Heart left ventricle (tissue), 16 donors: Measurements from ENCODE around the gene AFF3. TPM values are rescaled to one million over a fixed set of nuclear protein-coding genes. Genes with fewer than 3 reads are reported as not detected.
"Not testable (repeated sequence)": the region's sequence is repeated elsewhere in the genome, so short reads cannot be mapped to it uniquely, and the experiment has no call there.

ENCODE experiments used
- ATAC-seq, 4 donors: fragments of 200-7000 bp; cut with Tn5 transposase; one replicate each; pipeline ENCODE4 v1.9.1; 2020 to 2022; ENCODE audit warnings: moderate library complexity in 4 of 4, mild to moderate bottlenecking in 3 of 4, moderate number of reproducible peaks in 1 of 4
- DNase-seq, 5 donors: peaks; one replicate each; pipeline ENCODE4 v3.0.0-alpha.2; 2020
- H3K27ac ChIP-seq, 12 donors: fragments of 200-600 bp; sonication (generic) in 4 of 12; one replicate each; pipeline versions ENCODE4 v1.5.0 to v1.8.0; 2016 to 2022; ENCODE audit warnings: mild to moderate bottlenecking in 2 of 12
- H3K27me3 ChIP-seq, 9 donors: fragments of 200-600 bp; sonication (generic) in 2 of 9; one replicate each; pipeline versions ENCODE4 v1.5.1 to v1.8.0; 2016 to 2022; ENCODE audit warnings: mild to moderate bottlenecking in 3 of 9
- H3K36me3 ChIP-seq, 9 donors: fragments of 200-600 bp; sonication (generic) in 2 of 9; one replicate each; pipeline versions ENCODE4 v1.5.0 to v1.8.0; 2018 to 2022; ENCODE audit warnings: mild to moderate bottlenecking in 2 of 9
- H3K4me1 ChIP-seq, 12 donors: fragments of 200-600 bp; sonication (generic) in 4 of 12; one replicate each; pipeline versions ENCODE4 v1.5.0 to v1.8.0; 2016 to 2022; ENCODE audit warnings: mild to moderate bottlenecking in 3 of 12
- H3K4me3 ChIP-seq, 12 donors: fragments of 200-600 bp; sonication (generic) in 4 of 12; one replicate each; pipeline versions ENCODE4 v1.5.0 to v1.8.0; 2017 to 2022; ENCODE audit warnings: mild to moderate bottlenecking in 9 of 12, moderate library complexity in 4 of 12
- H3K9me3 ChIP-seq, 12 donors: fragments of 200-600 bp; sonication (generic) in 4 of 12; one replicate each; pipeline versions ENCODE4 v1.5.0 to v1.8.0; 2016 to 2022; ENCODE audit warnings: mild to moderate bottlenecking in 1 of 12
- POLR2A ChIP-seq, 2 donors: fragments of 450-650 bp; IDR thresholded peaks; one replicate each; pipeline ENCODE4 v1.6.1; 2017; ENCODE audit warnings: antibody characterized with exemption in 2 of 2, mild to moderate bottlenecking in 2 of 2, moderate library complexity in 2 of 2
- WGBS, 4 donors: extraction: QIAGEN DNeasy Blood & Tissue Kit in 2 of 4; methylation state at CpG; one replicate each; pipeline versions ENCODE4 v1.1.5 to v1.1.7; 2013 to 2018; 5-methylcytosine and 5-hydroxymethylcytosine counted together
- intact Hi-C, 10 donors: fragments of 100-400 bp; cut with DNase I; formaldehyde crosslinking; loops; one replicate each; pipeline versions ENCODE4 v1.11.1 to v1.14.2; 2022
- polyA plus RNA-seq, 2 donors: library from polyadenylated mRNA; stranded (reverse); fragments of 200-250 nt; gene quantifications; one replicate each; pipeline ENCODE4 v1.2.3, GENCODE V29; 2013
- total RNA-seq, 9 donors: library from RNA; depleted of rRNA in 2 of 9; stranded (reverse); fragments of >200 nt in 2 of 9; fragmentation: NEBNext Ultra II Directional in 3 of 9; extraction: Animal tissue kit (Norgen Biotek cat#: 25700) in 3 of 9; gene quantifications; one replicate each; pipeline versions ENCODE4 v1.1.0 to v1.2.4, GENCODE V29; 2016 to 2023
- TF ChIP-seq, protein P1 (sequence below), 12 donors: fragments of 200-600 bp; sonication (generic) in 4 of 12; IDR thresholded peaks; one replicate each; pipeline versions ENCODE4 v1.5.0 to v1.8.0; 2018 to 2022; ENCODE audit warnings: antibody characterized with exemption in 12 of 12, mild to moderate bottlenecking in 5 of 12
- donor health status: ischemic (EF 13 %, LVEDD 7.1; RV severe dilation, severe dysfunction).
- donor health status: healthy with polysubstance abuse.
- donor health status: DM: no; HTN: yes; CAD: no.
- donor health status: DM: no; HTN: no; CAD: no.
- donor health status: ischemic (EF 25% LVEDD 6.9; RV normal size, moderate dysfunction).
- donor health status: ischemic (EF 25% LVEDD 5.7; RV mildly dilated, moderate dysfunction).
- donor health status: healthy.
- donor health status: DM: yes; HTN: yes; CAD: no.
- donor health status: ischemic (EF 35%, LVEDD 5.7; RV mildly dilated, moderate dysfunction).
- donor health status: nonischemic (EF 11% LVEDD 7.7; RV severe dilation, severe dysfunction).
- donor health status: DM: yes; HTN: yes; CAD: no.
- donor health status: PGD.
- donor health status: ischemic (EF 29% LVEDD 5.4; RV normal size, mild dysfunction).
- donor health status: nonischemic (EF 23%, LVEDD 6.1; RV moderate dilation, normal function).

AFF3 gene
- total and polyA plus RNA-seq, 11 donors: 1.3 to 15.5 (median 4.7) TPM

DNA sequence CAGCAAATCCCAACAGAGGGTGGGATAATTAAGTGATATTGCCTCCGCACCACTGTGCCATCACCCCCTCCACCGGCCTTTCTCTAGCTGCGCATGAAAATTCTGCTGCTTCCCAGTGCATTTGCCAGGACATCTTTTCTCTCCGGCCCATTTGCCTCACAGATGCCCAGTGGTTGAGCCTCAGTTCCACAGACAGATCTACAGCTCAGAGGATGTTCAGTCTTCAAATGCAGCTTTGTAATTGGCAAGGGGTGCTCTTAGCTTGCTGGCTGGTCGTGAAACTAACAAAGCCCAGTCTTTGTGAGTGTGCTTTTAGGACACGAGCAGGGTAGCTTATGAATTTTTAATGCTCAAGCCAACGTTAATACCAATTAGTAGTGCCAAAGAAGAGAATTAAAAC is 399.2 kb downstream of the AFF3 start:
- no peak for TF ChIP-seq POLR2A (IDR thresholded peaks at IDR 0.05)
- TF ChIP-seq, protein P1, sequence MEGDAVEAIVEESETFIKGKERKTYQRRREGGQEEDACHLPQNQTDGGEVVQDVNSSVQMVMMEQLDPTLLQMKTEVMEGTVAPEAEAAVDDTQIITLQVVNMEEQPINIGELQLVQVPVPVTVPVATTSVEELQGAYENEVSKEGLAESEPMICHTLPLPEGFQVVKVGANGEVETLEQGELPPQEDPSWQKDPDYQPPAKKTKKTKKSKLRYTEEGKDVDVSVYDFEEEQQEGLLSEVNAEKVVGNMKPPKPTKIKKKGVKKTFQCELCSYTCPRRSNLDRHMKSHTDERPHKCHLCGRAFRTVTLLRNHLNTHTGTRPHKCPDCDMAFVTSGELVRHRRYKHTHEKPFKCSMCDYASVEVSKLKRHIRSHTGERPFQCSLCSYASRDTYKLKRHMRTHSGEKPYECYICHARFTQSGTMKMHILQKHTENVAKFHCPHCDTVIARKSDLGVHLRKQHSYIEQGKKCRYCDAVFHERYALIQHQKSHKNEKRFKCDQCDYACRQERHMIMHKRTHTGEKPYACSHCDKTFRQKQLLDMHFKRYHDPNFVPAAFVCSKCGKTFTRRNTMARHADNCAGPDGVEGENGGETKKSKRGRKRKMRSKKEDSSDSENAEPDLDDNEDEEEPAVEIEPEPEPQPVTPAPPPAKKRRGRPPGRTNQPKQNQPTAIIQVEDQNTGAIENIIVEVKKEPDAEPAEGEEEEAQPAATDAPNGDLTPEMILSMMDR (IDR thresholded peaks at IDR 0.05): no peak
- WGBS, 4 donors: 92 to 95% (median 93%) methylated on average over 7 of the region's 7 CpGs
- H3K4me1 ChIP-seq: peaks cover 0 to 6% (median 0%) of the 10 kb centered on the region in 12 donors
- peaks cover 0 to 8% (median 0%) of the 10 kb centered on the region in 12 donors for H3K9me3 ChIP-seq
- ATAC-seq (no peak), DNase-seq (no peak)
- H3K36me3 ChIP-seq: no peaks in the 10 kb centered on the region
- no peak overlapping the region for H3K4me3 ChIP-seq
- H3K27ac ChIP-seq: no peak overlapping the region
- no peaks in the 10 kb centered on the region for H3K27me3 ChIP-seq
- intact Hi-C loops: no loop called here

DNA sequence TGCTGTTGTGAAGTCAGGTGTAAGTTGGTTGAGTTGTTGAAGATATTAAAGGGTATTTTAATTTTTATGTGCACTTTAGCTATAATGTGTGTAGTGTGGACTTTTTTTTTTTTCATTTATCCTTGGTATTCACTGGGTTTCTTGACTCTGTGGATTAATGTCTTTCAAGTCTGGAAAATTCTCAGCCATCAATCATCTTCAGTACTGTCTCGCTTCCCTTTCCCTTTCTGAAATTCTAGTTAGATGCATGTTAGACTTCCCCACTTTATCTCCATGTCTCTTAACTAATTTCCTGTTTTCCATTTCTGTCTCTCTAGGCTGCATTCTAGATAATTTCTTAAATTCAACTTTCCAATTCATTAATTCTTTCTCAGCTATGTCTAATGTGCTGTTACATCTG is 404.9 kb downstream of the AFF3 start:
- no peak overlapping the region for H3K4me3 ChIP-seq
- H3K9me3 ChIP-seq: peaks cover 0 to 16% (median 0%) of the 10 kb centered on the region in 12 donors
- no peaks in the 10 kb centered on the region for H3K36me3 ChIP-seq
- no peak for ATAC-seq
- no peaks in the 10 kb centered on the region for H3K4me1 ChIP-seq
- no peaks in the 10 kb centered on the region for H3K27me3 ChIP-seq
- H3K27ac ChIP-seq: no peak overlapping the region
- TF ChIP-seq POLR2A (IDR thresholded peaks at IDR 0.05): no peak
- TF ChIP-seq, protein P1 (IDR thresholded peaks at IDR 0.05): no peak
- intact Hi-C loops: no loop called here
- WGBS, 4 donors: 77 to 88% (median 86%) methylated on average over 1 of the region's 1 CpG
- no peak for DNase-seq

DNA sequence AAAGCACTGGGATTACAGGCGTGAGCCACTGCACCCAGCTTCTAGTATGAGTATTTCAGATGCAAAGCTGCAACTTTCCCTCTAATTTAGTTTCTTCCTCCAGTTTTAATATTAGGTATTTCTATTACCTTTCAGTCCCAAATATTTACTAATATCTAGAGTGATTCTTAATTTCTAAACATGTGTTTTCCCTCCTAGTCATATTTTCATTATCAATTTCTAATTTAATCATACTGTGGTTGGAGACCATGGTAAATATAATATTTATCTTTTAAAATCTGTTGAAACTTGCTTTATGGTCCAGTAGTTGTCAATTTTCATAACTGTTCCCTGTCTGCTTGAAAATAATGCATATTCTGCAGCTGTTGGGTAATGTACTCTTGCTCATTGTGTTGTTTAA is 406.6 kb downstream of the AFF3 start:
- H3K9me3 ChIP-seq: peaks cover 0 to 9% (median 0%) of the 10 kb centered on the region in 12 donors
- no peaks in the 10 kb centered on the region for H3K4me1 ChIP-seq
- no peak overlapping the region for H3K27ac ChIP-seq
- DNase-seq: no peak
- H3K27me3 ChIP-seq: no peaks in the 10 kb centered on the region
- WGBS, 4 donors: 75 to 86% (median 75%) methylated on average over 1 of the region's 1 CpG
- no peaks in the 10 kb centered on the region for H3K36me3 ChIP-seq
- TF ChIP-seq, protein P1 (IDR thresholded peaks at IDR 0.05): no peak
- TF ChIP-seq POLR2A (IDR thresholded peaks at IDR 0.05): no peak
- H3K4me3 ChIP-seq: no peak overlapping the region
- no peak for ATAC-seq
- intact Hi-C loops: no loop called here

DNA sequence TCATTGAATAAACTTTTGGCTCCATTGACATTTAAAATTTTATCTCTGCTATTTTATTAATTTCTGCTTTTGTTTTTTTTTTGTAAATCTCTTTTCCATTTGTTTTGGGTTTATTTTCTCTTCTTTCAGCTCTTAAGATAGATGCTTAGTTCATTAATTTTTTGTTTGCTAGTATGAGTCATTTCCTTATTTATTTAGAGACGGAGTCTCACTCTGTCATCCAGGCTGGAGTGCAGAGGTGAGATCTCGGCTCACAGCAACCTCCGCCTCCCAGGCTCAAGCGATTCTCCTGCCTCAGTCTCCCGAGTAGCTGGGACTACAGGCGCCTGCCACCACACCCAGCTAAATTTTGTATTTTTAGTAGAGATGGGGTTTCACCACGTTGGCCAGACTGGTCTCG is 407.1 kb downstream of the AFF3 start:
- H3K27me3 ChIP-seq, DNase-seq, H3K36me3 ChIP-seq, H3K4me3 ChIP-seq, H3K9me3 ChIP-seq, intact Hi-C loops, ATAC-seq, H3K27ac ChIP-seq, H3K4me1 ChIP-seq: not testable (repeated sequence)
- WGBS, 4 donors: 60 to 72% (median 68%) methylated on average over 8 of the region's 8 CpGs

DNA sequence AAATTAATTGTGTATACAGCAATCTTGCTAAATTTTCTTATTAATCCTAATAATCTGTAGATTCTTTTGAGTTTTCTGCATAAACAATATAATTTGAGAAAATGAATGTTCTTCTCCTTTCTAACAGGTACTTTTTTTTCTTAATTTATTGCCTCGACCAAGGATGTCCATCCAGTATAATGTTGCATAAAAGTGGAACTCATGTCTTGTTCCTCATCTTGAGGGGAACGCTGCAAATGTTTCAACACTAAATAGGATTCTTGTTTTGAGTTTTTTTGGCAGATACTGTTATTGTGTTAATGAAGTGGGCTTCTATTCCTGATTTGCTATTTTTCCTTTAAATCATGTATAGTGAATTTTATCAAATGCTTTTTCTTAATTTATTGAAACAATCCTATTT is 408.2 kb downstream of the AFF3 start:
- WGBS, 4 donors: 84 to 90% (median 85%) methylated on average over 2 of the region's 2 CpGs
- H3K4me3 ChIP-seq: no peak overlapping the region
- H3K4me1 ChIP-seq: peaks cover 0 to 9% (median 5%) of the 10 kb centered on the region in 12 donors
- peaks cover 0 to 9% (median 0%) of the 10 kb centered on the region in 12 donors for H3K9me3 ChIP-seq
- intact Hi-C loops: no loop called here
- H3K27ac ChIP-seq: no peak overlapping the region
- ATAC-seq (no peak), DNase-seq (no peak)
- H3K36me3 ChIP-seq: no peaks in the 10 kb centered on the region
- TF ChIP-seq POLR2A (IDR thresholded peaks at IDR 0.05): no peak
- TF ChIP-seq, protein P1 (IDR thresholded peaks at IDR 0.05): no peak
- no peaks in the 10 kb centered on the region for H3K27me3 ChIP-seq
